HuH-7.5 (cell line): Measurements from ENCODE around the gene AGTPBP1.
"Not testable (repeated sequence)": the region's sequence is repeated elsewhere in the genome, so short reads cannot be mapped to it uniquely, and the experiment has no call there.

Experiments
- DNase-seq: peaks from one replicate; pipeline ENCODE4 v3.0.0; 2011; ENCODE audit warnings: low spot score

AGTPBP1 gene, protein sequence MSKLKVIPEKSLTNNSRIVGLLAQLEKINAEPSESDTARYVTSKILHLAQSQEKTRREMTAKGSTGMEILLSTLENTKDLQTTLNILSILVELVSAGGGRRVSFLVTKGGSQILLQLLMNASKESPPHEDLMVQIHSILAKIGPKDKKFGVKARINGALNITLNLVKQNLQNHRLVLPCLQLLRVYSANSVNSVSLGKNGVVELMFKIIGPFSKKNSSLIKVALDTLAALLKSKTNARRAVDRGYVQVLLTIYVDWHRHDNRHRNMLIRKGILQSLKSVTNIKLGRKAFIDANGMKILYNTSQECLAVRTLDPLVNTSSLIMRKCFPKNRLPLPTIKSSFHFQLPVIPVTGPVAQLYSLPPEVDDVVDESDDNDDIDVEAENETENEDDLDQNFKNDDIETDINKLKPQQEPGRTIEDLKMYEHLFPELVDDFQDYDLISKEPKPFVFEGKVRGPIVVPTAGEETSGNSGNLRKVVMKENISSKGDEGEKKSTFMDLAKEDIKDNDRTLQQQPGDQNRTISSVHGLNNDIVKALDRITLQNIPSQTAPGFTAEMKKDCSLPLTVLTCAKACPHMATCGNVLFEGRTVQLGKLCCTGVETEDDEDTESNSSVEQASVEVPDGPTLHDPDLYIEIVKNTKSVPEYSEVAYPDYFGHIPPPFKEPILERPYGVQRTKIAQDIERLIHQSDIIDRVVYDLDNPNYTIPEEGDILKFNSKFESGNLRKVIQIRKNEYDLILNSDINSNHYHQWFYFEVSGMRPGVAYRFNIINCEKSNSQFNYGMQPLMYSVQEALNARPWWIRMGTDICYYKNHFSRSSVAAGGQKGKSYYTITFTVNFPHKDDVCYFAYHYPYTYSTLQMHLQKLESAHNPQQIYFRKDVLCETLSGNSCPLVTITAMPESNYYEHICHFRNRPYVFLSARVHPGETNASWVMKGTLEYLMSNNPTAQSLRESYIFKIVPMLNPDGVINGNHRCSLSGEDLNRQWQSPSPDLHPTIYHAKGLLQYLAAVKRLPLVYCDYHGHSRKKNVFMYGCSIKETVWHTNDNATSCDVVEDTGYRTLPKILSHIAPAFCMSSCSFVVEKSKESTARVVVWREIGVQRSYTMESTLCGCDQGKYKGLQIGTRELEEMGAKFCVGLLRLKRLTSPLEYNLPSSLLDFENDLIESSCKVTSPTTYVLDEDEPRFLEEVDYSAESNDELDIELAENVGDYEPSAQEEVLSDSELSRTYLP

DNA sequence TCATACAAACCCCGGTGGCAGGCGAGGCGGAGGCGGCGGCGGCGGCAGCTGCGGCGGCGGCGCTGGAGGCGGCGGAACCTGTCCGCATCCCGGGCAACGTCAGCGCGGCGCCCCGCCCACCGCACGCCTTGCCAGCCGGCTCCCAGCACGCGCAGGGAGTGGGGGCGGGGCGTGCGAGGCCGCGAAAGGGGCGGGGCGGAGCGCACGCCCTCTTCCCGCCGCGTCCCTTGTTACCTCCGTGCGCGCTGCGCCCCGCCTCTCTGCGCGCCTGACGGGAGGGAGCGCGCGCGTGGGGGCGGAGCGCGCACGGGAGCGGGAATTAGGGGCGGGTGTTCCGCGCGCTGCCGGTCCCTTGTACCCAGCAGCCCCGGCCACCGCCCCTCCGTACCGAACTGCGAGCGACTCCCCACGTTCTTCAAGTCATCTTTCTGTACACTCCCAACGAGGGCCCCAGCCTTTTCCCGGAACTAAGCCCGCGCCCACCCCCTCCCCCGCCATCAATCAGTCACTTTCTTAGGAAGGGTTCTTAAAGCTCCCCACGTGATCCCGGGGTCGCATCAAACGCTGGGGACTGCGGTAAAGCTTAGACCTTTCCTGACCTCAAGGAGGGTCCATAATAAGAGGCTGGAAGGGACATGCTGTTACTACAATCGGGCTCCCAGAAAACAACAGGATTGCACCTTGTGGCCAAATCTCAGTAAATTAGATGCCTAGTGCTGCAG, at the start of gene AGTPBP1:
TSS of gene AGTPBP1 (minus strand) at position 80 of the 722 bp plus-strand sequence. CDS start 29,421 bp downstream, outside the sequence.
- DNase-seq = peak; percentile 73

DNA sequence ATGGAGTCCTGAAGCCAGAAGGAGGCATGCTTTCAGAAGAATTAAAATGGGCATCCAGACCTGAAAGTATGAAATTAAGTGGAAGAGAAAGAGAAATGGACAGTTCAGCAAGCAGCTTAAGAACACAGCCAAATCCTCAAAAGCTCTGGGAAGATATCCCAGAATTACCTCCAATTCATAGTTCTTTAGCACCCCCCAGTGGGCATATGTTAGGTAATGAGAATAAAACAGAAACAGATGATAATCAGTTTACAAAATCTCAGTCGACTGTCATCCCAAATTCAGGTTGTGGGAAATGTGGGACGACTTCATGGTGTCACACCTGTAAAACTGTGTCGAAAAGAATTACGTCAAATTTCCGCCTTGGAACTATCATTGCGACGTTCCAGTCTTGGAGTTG, 44.4 kb upstream of the AGTPBP1 start:
- not testable (repeated sequence) for DNase-seq

DNA sequence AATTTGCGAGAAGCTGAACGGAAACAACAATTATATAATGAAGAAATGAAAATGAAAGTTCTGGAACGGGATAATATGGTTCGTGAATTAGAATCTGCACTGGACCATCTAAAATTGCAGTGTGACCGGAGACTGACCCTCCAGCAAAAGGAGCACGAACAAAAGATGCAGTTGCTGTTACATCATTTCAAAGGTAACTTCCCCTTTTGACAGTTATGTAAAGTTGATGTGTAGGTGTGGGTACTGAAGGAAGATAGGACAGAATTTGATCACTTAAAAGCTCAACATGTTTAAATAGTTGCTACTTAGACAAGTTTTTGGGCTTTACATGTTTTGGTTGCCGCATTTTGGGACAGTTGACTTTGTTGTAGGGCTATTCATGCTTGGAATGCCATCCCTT, 32.1 kb upstream of the AGTPBP1 start:
- DNase-seq = not testable (repeated sequence)

DNA sequence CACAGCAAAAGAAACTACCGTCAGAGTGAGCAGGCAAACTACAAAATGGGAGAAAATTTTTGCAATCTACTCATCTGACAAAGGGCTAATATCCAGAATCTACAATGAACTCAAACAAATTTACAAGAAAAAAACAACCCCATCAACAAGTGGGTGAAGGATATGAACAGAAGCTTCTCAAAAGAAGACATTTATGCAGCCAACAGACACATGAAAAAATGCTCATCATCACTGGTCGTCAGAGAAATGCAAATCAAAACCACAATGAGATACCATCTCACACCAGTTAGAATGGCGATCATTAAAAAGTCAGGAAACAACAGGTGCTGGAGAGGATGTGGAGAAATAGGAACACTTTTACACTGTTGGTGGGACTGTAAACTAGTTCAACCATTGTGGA, 20.0 kb upstream of the AGTPBP1 start:
- DNase-seq = not testable (repeated sequence)

DNA sequence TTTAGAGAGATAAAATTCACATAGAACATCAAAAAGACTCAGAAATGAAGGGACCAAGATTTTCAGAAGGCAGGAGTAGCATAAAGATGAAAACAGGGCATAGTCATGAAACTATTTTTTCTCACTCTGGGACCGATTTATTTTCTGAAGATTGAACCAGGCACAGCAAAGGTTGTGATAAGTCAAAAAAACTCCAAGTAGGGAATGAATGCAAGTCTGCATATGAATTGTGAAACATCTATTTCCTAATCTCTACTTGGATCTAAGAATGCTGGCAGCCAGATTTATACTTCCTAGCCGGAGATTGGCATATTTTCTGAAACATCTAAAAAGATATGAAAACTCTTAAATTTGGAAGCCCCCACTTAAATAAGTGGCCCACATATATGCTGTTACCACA, 16.0 kb upstream of the AGTPBP1 start:
- DNase-seq = not testable (repeated sequence)

DNA sequence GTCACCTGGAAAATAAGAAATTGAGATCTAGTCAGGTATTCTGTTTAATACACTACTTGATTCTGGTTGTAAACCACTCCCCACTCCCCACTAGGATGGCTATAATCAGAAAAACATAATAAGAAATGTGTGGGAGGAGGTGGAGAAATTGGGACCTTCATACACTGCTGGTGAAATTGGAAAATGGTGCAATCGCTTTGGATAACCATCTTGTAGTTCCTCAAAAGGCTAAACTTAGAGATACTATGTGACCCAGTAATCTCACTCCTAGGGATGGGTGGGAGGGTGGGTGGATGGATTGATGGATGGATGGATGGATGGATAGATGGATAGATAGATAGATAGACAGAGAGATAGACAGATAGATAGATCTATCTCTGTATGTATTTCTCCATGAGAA, 14.5 kb upstream of the AGTPBP1 start:
- DNase-seq = not testable (repeated sequence)

DNA sequence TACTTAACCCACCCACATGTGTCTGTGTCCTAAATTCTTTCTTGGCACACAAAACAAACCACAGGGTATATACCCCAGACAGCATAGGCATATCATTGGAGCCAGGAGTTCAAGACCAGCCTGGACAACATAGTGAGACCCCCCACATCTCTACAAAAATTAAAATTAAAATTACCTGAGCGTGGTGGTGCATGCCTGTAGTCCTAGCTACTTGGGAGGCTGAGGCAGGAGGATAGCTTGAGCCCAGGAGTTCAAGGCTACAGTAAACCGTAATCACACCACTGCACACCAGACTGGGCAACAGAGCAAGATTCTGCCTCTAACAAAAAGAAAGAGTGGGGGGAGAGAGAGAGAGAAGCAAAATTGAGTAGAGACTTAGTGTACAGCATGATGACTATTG, 4.6 kb upstream of the AGTPBP1 start:
- DNase-seq = no peak

DNA sequence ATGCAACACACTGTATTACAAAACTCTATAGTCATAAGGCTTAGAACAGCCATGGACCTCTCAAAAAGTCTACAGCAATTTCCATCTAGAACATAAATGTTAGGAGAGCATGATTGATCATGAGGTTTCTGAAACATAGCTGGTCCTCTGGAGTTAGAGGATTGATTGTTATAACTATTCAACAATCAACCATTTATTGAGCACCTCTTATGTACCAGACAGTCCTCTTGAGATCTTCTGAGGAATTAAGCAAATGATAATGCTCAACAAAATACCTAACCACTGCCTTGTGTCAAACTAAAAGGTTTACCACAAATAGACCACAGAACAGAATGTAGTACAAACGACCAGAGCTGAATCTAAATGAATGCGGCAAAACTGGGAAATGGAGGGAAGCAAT, 3.4 kb upstream of the AGTPBP1 start:
- DNase-seq = no peak

DNA sequence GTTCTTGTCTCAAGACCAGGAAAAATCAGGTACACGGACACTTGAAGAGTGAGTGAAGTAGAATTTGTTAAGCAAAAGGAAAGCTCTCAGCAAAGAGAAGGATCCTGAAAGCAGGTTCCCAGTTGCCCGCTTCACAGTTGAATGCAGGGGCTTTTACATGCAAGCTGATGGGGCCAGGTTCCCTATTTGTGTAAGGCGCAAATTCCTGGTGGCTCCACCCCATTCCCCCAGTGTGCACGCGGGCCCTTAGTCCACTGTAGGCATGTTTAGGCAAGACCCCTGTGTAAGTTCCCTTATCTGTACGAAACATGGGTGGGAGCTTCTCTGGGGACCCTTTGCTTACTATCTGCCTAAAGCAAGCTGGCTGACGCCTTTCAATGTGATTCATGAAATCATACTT, 2.7 kb upstream of the AGTPBP1 start:
- no peak for DNase-seq

DNA sequence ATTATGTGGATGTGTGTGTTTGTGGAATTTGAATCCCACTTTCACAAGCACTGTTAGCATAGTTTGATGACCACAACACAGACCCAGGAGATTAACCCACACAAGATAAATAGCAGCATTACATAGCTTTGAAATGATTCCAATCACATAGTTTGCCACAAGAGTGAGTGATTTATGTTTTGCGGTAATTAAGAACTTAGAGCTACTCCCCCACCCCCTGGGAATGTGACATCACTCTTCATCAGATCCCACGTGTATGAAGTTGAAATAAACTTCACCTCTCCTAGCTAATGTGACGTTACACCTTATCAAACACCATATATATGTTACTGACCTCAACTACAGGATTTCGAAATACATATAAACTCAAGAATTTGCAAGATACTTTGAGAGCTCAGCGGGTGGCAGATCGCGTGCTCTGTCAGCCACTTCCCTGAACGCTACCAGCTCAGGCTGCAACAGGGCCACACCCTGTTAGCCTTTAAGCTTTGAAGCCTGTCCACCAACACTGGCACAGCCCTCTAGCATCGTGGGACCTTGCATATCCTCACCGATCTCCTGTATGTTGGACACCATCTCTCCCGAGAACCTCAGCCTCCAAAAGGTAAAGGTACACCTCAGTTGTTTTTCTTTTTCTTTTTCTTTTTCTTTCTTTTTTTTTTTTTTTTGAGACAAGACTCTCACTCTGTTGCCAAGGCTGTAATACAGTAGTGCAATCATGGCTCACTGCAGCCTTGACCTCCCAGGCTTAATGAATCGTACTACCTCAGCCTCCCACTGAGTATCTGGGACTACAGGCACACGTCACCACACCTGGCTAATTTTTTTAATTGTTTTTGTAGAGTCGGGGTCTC, 1.7 kb upstream of the AGTPBP1 start:
- DNase-seq = no peak

DNA sequence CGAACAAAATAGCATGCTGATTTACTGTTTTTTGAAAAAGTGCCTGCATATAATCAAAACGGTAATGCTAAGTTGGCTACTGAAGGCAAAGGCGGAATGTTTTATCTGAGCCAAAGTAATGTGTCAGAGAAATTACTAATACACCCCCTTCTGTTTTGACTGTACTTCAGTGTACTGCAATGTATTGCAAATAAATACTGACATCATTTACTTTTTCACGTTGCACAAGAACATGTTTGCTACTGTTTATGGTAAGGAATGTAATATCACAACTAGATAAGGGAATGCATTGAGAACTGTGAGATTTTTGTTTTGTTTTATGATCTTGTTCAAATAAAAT, 813 bp upstream of the AGTPBP1 start:
- no peak for DNase-seq

DNA sequence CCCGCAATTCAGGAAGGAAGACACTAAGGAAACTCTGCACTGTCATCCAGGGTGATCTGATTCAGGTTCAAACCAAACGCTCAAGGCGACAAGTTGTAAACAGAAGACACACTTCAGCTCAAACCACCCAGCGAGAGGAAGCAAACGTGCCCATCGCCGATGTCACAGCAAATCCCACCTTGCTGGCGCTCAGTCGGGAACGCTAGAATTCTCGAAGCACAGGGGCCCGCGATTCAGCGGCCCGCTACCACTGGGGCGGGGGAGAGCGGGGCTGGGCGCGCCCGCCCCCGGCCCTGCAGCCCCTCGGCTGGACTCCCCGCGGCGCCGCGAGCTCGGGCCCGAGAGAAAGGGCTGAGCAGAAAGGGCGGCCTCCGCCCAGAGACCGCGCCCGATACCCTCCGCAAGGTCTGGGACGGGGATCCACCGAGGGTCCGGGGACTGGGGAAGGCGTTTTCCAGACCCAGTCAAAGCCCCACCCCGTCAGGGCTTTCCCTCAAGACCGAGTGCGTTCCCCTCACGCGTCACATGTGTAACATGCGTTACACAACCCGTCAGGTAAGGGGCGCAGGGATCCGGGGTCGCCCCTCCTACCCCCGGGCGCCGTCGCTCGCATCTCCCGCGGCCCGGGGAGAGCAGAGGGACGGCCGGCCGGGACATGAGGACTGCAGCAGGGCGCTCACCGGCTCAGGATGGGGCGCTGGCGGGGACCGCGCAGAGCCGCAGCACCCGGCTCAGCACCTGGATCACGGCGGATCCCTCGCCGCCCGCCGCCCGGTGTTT, 469 bp downstream of the AGTPBP1 start:
- peak; percentile 40 for DNase-seq

DNA sequence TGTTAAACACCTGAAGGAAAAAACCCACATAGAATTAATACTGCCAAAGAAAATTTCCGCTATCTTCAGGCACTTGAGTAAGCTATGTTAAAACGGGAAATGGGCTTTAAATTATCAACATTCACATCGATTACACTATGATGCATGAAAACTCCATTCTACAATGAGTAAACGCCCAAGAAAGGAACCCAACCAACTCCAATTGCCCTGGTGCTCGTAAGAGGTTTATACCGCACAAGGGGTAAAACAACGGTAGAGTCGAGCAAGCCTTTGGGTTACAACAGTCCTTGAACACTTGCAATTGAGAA, 1.0 kb downstream of the AGTPBP1 start:
- DNase-seq = no peak

DNA sequence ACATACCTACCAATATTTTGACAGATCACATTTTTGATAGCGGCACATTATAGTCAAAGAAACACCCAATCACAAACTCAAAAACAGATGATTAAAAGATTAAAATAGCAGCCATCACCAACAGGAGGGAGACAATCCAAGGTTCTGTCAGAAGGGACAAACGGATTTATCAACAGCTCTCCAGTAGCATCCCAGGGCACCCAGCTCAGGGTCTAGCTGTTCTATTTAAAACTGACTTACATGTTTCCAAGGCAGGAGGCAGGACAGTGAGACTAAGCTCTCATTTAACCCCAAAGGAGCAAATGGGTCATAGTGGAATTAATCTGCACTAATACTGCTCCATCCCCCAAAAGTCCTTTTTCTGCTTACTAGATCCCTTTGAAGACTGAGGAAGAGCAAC, 3.2 kb downstream of the AGTPBP1 start:
- no peak for DNase-seq

DNA sequence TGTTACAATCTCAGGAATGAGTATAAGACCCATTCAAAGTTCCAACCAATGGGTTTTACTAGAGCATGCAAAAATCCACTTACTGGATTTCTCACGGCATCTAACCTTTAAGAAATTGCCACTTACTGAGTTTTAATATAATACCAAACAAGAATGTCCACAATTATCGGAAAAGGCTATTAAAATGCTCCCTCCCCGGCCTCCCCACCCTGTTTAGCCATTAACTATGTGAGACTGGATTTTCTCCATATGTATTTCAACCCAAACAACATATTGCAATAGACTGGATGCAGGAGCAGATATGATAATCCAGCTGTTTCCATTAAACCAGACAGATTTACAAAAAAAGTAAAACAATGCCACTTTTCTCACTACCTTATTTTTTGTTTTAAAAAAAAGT, 4.1 kb downstream of the AGTPBP1 start:
- DNase-seq = no peak

DNA sequence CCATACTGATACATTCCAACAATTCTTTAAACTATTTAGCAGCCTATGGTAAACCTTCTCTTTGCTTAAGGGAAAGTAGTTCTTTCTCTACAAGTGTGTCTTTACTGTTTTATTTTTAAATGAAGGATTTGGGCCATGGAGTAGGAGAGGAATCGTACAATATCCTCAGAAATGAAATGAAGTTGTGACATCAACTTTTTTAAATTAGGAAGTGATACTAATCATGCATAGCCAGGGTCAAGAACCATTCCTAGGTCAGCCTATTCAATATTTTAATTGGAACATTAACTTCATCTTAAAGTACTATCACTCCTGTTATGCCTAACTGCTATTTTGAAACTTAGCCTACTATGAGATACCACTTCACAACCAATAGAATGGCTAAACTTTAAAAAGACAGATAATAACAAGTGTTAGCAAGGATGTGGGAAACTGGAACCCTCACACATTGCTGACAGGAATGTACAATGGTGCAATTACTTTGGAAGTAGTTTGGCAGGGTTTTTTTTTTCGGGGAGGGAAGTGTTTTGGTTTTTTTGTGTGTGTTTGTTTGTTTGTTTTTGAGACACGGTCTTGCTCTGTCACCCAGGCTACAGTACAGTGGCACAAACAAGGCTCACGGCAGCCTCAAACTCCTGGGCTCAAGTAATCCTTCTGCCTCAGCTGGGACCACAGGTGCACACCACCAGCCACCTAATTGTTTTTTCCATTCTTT, 10.7 kb downstream of the AGTPBP1 start:
- DNase-seq = no peak

DNA sequence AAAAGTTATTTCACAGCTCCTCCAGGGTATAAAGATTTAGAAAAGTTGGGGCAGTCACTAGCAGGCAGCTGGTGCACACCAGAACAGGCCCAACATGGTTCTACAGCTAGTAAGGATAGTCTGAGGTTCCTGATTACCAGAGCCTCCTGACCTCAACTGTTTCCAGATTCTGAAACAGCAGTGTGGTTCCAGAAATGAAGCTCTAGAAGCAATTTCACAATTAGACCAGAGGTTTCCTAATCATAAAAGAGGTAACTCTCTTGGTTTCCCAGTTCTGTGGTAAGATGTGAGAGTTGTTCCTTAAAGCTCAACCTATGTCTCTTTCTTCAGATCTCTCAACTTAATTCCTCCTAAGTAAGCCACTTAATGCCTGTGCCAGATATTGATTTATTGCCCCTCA, 11.9 kb downstream of the AGTPBP1 start:
- no peak for DNase-seq

DNA sequence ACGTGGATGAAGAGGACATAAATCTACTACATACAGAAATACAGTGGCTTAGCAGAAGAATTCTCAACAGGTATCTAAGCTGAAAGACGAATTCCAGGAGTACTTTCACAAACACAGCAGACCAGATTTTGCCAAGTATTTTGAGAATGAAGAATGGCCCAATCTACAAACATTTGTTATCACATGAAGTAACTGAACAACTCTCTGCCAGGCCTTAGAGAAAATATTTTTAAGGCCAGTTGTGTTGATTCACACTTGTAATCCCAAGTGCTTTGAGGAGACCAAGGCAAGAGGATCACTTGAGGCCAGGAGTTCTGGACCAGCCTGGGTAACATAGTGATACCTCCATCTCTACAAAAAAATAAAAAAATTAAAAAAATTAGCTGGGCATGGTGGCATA, 14.3 kb downstream of the AGTPBP1 start:
- DNase-seq = no peak

DNA sequence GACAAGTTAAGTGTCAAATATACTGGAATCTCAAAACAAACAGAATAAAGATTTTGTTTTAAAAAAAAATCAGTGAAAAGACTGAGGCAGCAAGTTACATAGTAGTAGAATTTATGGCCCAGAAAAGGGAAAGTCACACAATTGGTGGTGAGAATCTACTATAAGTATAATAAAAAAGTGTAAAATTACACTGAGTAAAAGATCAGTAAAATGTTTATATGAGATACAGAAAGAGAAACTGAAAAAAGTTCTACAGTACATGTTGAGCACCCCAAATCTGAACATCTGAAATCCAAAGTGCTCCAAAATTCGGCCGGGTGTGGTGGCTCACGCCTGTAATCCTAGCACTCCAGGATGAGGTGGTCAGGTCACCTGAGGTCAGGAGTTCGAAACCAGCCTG, 15.0 kb downstream of the AGTPBP1 start:
- no peak for DNase-seq

DNA sequence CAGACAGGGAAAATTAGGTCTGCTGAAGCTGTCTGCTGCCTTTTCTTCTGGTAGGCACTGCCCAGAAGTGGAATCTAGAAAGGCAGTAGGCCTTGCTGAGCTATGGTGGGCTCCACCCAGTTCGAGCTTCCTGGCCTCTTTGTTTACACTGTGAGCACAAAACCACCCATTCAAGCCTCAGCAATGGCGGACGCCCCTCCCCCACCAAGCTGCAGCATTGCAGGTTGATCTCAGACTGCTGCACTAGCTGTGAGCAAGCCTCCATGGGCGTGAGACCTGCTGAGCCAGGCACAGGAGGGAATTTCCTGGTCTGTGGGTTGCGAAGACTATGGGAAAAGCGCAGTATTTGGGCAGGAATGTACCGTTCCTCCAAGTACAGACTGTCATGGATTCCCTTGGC, 18.5 kb downstream of the AGTPBP1 start:
- DNase-seq = no peak
